Body of pancreas (tissue), 4 donors: ENCODE data around the gene SUMO2. TPM values are rescaled to one million over a fixed set of nuclear protein-coding genes. Genes with fewer than 3 reads are reported as not detected.
"Not testable (repeated sequence)": the region's sequence is repeated elsewhere in the genome, so short reads cannot be mapped to it uniquely, and the experiment has no call there.

Experiments
- ATAC-seq: fragments of 150-250 bp; one replicate; pipeline ENCODE4 v1.9.1; 2016
- DNase-seq, 4 donors: peaks; one replicate each; pipeline ENCODE4 v3.0.0-alpha.2; 2019
- H3K27ac ChIP-seq, 4 donors: fragments of 200-600 bp; sonication (generic); 1 replicate in 3 of 4; 2 replicates in 1 of 4; pipeline versions ENCODE4 v1.5.1 to v1.6.1; 2016 to 2019; ENCODE audit warnings: mild to moderate bottlenecking in 1 of 4, mixed read lengths in 1 of 4, moderate library complexity in 1 of 4
- H3K27me3 ChIP-seq, 2 donors: fragments of 200-600 bp; sonication (generic); one replicate each; pipeline ENCODE4 v1.6.0; 2016; ENCODE audit warnings: mild to moderate bottlenecking in 1 of 2
- H3K36me3 ChIP-seq, 2 donors: fragments of 200-600 bp; sonication (generic); replicated peaks in 1 of 2; 2 replicates each; pipeline ENCODE4 v1.5.1; 2016; ENCODE audit warnings: low read depth in 2 of 2; ENCODE audit not compliant: insufficient read depth in 1 of 2
- H3K4me1 ChIP-seq: fragments of 200-600 bp; sonication (generic); one replicate; pipeline ENCODE4 v1.6.0; 2016
- H3K4me3 ChIP-seq, 2 donors: fragments of 200-600 bp; sonication (generic); 1 replicate in 1 of 2; 2 replicates in 1 of 2; pipeline ENCODE4 v1.5.1; 2016 to 2019
- H3K9me3 ChIP-seq, 3 donors: fragments of 200-600 bp; sonication (generic); 1 replicate in 2 of 3; 2 replicates in 1 of 3; pipeline ENCODE4 v1.5.1; 2016
- CTCF ChIP-seq, 7 experiments: fragments of 450-650 bp in 4 of 7; fragments of 200-600 bp in 3 of 7; sonication (generic) in 3 of 7; IDR thresholded peaks; one replicate each; pipeline ENCODE4 v1.5.1; 2016 to 2019; ENCODE audit warnings: antibody characterized with exemption in 7 of 7
- POLR2A ChIP-seq, 3 donors: fragments of 450-650 bp; IDR thresholded peaks; one replicate each; pipeline ENCODE4 v1.6.1; 2016; ENCODE audit warnings: antibody characterized with exemption in 3 of 3, mild to moderate bottlenecking in 2 of 3
- WGBS, 2 donors: methylation state at CpG; one replicate each; pipeline ENCODE4 v1.1.5; 2017; 5-methylcytosine and 5-hydroxymethylcytosine counted together
- intact Hi-C: fragments of 100-400 bp; cut with DNase I; formaldehyde crosslinking; loops from one replicate; pipeline ENCODE4 v1.15.1; 2023
- total RNA-seq, 2 donors: library from RNA; depleted of rRNA; stranded (reverse); fragments of >200 nt; gene quantifications; one replicate each; pipeline ENCODE4 v1.1.0, GENCODE V29; 2016

The SUMO2 gene
- total RNA-seq, 2 donors from 2014 or later = 25.1 to 25.2 TPM

GRCh38 chr17:75209061-75209460 is 26.3 kb upstream of the SUMO2 start:
- DNase-seq (no peak), ATAC-seq (no peak)
- no peak for TF ChIP-seq POLR2A (IDR thresholded peaks at IDR 0.05)
- no peak for TF ChIP-seq CTCF (IDR thresholded peaks at IDR 0.05)
- Histone ChIP-seq H3K27ac (no peak overlapping the region), H3K27me3 (no peaks in the 10 kb centered on the region), H3K4me1 (peaks cover 20% of the 10 kb centered on the region), H3K36me3 (peaks cover 0 to 22% of the 10 kb centered on the region in 2 donors), H3K4me3 (no peak overlapping the region), H3K9me3 (no peaks in the 10 kb centered on the region)
- intact Hi-C loops = loop anchor here (10.0 kb wide), 1 partner anchor 94 kb away; no protein-coding TSS in a partner anchor
- whole genome bisulfite sequencing, 2 donors = 77 to 82% methylated on average over 3 of the region's 3 CpGs

- Histone ChIP-seq H3K27me3 (no peaks in the 10 kb centered on the region), H3K4me1 (peaks cover 20% of the 10 kb centered on the region), H3K9me3 (no peaks in the 10 kb centered on the region), H3K27ac (no peak overlapping the region), H3K4me3 (no peak overlapping the region), H3K36me3 (peaks cover 0 to 16% of the 10 kb centered on the region in 2 donors)
- ATAC-seq (no peak), DNase-seq (no peak)
- WGBS, 2 donors = 89% methylated on average over 9 of the region's 9 CpGs
- TF ChIP-seq CTCF (IDR thresholded peaks at IDR 0.05) (no peak), POLR2A (IDR thresholded peaks at IDR 0.05) (no peak)
- intact Hi-C loops = loop anchor here (10.0 kb wide), 1 partner anchor 93 kb away; no protein-coding TSS in a partner anchor
These were observed 25.4 kb upstream of the SUMO2 start for GRCh38 chr17:75208161-75208560.

- TF ChIP-seq POLR2A (IDR thresholded peaks at IDR 0.05) (no peak), CTCF (IDR thresholded peaks at IDR 0.05) (no peak)
- no peak for DNase-seq
These were observed 25.0 kb upstream of the SUMO2 start for GRCh38 chr17:75207760-75208159.

DNA sequence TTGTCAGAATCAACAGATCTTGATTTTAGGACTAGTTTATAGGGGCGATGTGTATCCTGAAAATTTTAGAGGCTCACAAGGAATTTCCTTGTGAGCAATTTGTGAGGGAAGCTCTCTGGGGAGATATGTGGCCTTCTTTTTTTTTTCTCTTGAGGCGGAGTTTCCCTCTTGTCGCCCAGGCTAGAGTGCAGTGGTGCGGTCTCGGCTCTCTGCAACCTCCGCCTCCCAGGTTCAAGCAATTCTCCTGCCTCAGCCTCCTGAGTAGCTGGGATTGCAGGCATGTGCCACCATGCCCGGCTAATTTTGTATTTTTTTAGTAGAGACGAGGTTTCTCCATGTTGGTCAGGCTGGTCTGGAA is 24.3 kb upstream of the SUMO2 start:
- H3K4me3 ChIP-seq, DNase-seq, H3K36me3 ChIP-seq, ATAC-seq, H3K27ac ChIP-seq, H3K9me3 ChIP-seq, H3K27me3 ChIP-seq: not testable (repeated sequence)
- 79 to 82% methylated on average over 8 of the region's 8 CpGs for WGBS, 2 donors
- intact Hi-C loops = loop anchor here (10.0 kb wide), 1 partner anchor 92 kb away; no protein-coding TSS in a partner anchor
- peaks cover 20% of the 10 kb centered on the region for H3K4me1 ChIP-seq

More at GRCh38 chr17:75207760-75208159, 25.0 kb upstream of the SUMO2 start:
- Histone ChIP-seq H3K27me3 (no peaks in the 10 kb centered on the region), H3K4me1 (peaks cover 20% of the 10 kb centered on the region), H3K27ac (no peak overlapping the region), H3K4me3 (no peak overlapping the region), H3K36me3 (peaks cover 0 to 13% of the 10 kb centered on the region in 2 donors), H3K9me3 (no peaks in the 10 kb centered on the region)
- intact Hi-C loops = loop anchor here (10.0 kb wide), 1 partner anchor 93 kb away; no protein-coding TSS in a partner anchor
- 75 to 89% methylated on average over 8 to 12 of the region's 12 CpGs for whole genome bisulfite sequencing, 2 donors
- no peak for ATAC-seq

DNA sequence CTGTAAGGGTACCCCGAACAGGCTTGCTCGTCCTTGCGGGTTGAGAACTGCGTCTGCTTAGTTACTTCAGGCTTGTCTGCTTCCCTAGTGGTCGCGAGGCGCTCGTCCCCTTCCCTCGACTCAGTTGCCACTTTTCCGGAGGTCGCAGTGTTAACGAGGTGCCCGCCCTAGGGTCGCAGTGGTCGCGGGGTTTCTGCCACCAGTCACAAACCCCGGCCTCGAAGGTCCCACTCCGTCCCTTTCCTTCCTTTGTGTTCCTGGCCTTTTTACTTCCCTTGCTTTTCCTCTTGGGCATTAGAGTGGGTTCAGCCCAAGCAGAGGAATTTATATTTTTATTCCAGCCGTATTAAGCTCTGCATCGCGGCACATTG is 23.0 kb upstream of the SUMO2 start:
- TF ChIP-seq POLR2A (IDR thresholded peaks at IDR 0.05) = no peak
- no peak for TF ChIP-seq CTCF (IDR thresholded peaks at IDR 0.05)
- Histone ChIP-seq H3K9me3 (no peaks in the 10 kb centered on the region), H3K4me3 (peak overlapping the region; percentile 73 to 95), H3K36me3 (peaks cover 0 to 3% of the 10 kb centered on the region in 2 donors), H3K27ac (peak overlapping the region; percentile 91 to 99 (median 94)), H3K27me3 (no peaks in the 10 kb centered on the region), H3K4me1 (peaks cover 20% of the 10 kb centered on the region)
- ATAC-seq (no peak), DNase-seq (no peak)
- intact Hi-C loops = loop anchor here (10.0 kb wide), 1 partner anchor 91 kb away; no protein-coding TSS in a partner anchor
- WGBS, 2 donors = 0% methylated on average over 14 to 22 of the region's 22 CpGs
